ENCODE results near the gene CD82. TPM values are rescaled to one million over a fixed set of nuclear protein-coding genes. Genes with fewer than 3 reads are reported as not detected.

CD82 gene
- total RNA-seq, 1 experiment from 2014 or later, result 30.7 TPM

GRCh38 chr11:44536788-44537516, 28.5 kb upstream of the CD82 start:
- Histone ChIP-seq H3K27me3 (ENCODE audit: insufficient read depth, low read depth) (peaks cover 8% of the 10 kb centered on the region), H3K9me3 (ENCODE audit: insufficient read depth, low read depth) (no peaks in the 10 kb centered on the region), H3K4me1 (replicated peaks; ENCODE audit: insufficient read depth) (no peaks in the 10 kb centered on the region), H4K20me1 (ENCODE audit: insufficient read depth) (no peaks in the 10 kb centered on the region), H3K79me2 (ENCODE audit: low read depth) (no peaks in the 10 kb centered on the region), H2AFZ (no peak overlapping the region), H3K27ac (no peak overlapping the region), H3K9me2 (ENCODE audit: insufficient read depth) (no peaks in the 10 kb centered on the region), H3K36me3 (ENCODE audit: low read depth) (no peaks in the 10 kb centered on the region), H3K4me2 (no peak overlapping the region), H3F3A (ENCODE audit: insufficient read depth, low read depth) (no peaks in the 10 kb centered on the region), H3K4me3 (no peak overlapping the region)
- no peak for TF ChIP-seq EZH2 (IDR thresholded peaks at IDR 0.05; ENCODE audit: low read depth)
- TF ChIP-seq, protein P1, sequence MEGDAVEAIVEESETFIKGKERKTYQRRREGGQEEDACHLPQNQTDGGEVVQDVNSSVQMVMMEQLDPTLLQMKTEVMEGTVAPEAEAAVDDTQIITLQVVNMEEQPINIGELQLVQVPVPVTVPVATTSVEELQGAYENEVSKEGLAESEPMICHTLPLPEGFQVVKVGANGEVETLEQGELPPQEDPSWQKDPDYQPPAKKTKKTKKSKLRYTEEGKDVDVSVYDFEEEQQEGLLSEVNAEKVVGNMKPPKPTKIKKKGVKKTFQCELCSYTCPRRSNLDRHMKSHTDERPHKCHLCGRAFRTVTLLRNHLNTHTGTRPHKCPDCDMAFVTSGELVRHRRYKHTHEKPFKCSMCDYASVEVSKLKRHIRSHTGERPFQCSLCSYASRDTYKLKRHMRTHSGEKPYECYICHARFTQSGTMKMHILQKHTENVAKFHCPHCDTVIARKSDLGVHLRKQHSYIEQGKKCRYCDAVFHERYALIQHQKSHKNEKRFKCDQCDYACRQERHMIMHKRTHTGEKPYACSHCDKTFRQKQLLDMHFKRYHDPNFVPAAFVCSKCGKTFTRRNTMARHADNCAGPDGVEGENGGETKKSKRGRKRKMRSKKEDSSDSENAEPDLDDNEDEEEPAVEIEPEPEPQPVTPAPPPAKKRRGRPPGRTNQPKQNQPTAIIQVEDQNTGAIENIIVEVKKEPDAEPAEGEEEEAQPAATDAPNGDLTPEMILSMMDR (conservative IDR thresholded peaks at IDR 0.05), result no peak
- BruUV-seq (replicated peaks), result no TSS peak
- POLR2A ChIA-PET (ENCODE audit: unreplicated experiment), result interaction anchor here (0.7 kb wide), 1 partner anchor 432 kb away, joined by 5 read pairs; no protein-coding TSS in a partner anchor
- intact Hi-C loops (cut with micrococcal nuclease; ENCODE audit: unreplicated experiment), result loop anchor here (5.0 to 10.0 kb wide), 2 partner anchors 425 to 632 kb away; no protein-coding TSS in a partner anchor
- no peak for DNase-seq
- CTCF ChIA-PET, result no interaction called here

- Histone ChIP-seq H4K20me1 (ENCODE audit: insufficient read depth) (no peaks in the 10 kb centered on the region), H3K27me3 (ENCODE audit: insufficient read depth, low read depth) (peaks cover 8% of the 10 kb centered on the region), H3F3A (ENCODE audit: insufficient read depth, low read depth) (no peaks in the 10 kb centered on the region), H2AFZ (no peak overlapping the region), H3K79me2 (ENCODE audit: low read depth) (no peaks in the 10 kb centered on the region), H3K4me3 (no peak overlapping the region), H3K36me3 (ENCODE audit: low read depth) (no peaks in the 10 kb centered on the region), H3K4me1 (replicated peaks; ENCODE audit: insufficient read depth) (no peaks in the 10 kb centered on the region), H3K9me2 (ENCODE audit: insufficient read depth) (no peaks in the 10 kb centered on the region), H3K27ac (no peak overlapping the region), H3K9me3 (ENCODE audit: insufficient read depth, low read depth) (no peaks in the 10 kb centered on the region), H3K4me2 (no peak overlapping the region)
- POLR2A ChIA-PET (ENCODE audit: unreplicated experiment), result no interaction called here
- BruUV-seq (replicated peaks), result no TSS peak
- TF ChIP-seq, protein P1 (conservative IDR thresholded peaks at IDR 0.05), result no peak
- TF ChIP-seq EZH2 (IDR thresholded peaks at IDR 0.05; ENCODE audit: low read depth), result no peak
- intact Hi-C loops (cut with micrococcal nuclease; ENCODE audit: unreplicated experiment), result loop anchor here (1.0 to 10.0 kb wide), 5 partner anchors 251 to 633 kb away; no protein-coding TSS in a partner anchor
- DNase-seq, result no peak
- CTCF ChIA-PET, result no interaction called here
These were observed 27.8 kb upstream of the CD82 start for GRCh38 chr11:44537679-44538078.

- H3K36me3 ChIP-seq (ENCODE audit: low read depth), result no peaks in the 10 kb centered on the region
- H3K27me3 ChIP-seq (ENCODE audit: insufficient read depth, low read depth), result peaks cover 8% of the 10 kb centered on the region
- H2AFZ ChIP-seq, result no peak overlapping the region
- H4K20me1 ChIP-seq (ENCODE audit: insufficient read depth), result no peaks in the 10 kb centered on the region
- H3K9me3 ChIP-seq (ENCODE audit: insufficient read depth, low read depth), result no peaks in the 10 kb centered on the region
- no peak overlapping the region for H3K4me3 ChIP-seq
- no peak overlapping the region for H3K27ac ChIP-seq
- H3K4me2 ChIP-seq, result no peak overlapping the region
- POLR2A ChIA-PET (ENCODE audit: unreplicated experiment), result no interaction called here
- no peaks in the 10 kb centered on the region for H3K9me2 ChIP-seq (ENCODE audit: insufficient read depth)
- CTCF ChIA-PET, result no interaction called here
- DNase-seq, result peak; percentile 43 to 75
- no peaks in the 10 kb centered on the region for H3K79me2 ChIP-seq (ENCODE audit: low read depth)
- H3K4me1 ChIP-seq (replicated peaks; ENCODE audit: insufficient read depth), result no peaks in the 10 kb centered on the region
- no TSS peak for BruUV-seq (replicated peaks)
- intact Hi-C loops (cut with micrococcal nuclease; ENCODE audit: unreplicated experiment), result loop anchor here (1.0 to 10.0 kb wide), 5 partner anchors 252 to 634 kb away; no protein-coding TSS in a partner anchor
- no peaks in the 10 kb centered on the region for H3F3A ChIP-seq (ENCODE audit: insufficient read depth, low read depth)
- TF ChIP-seq EZH2 (IDR thresholded peaks at IDR 0.05; ENCODE audit: low read depth), result no peak
- TF ChIP-seq, protein P1 (conservative IDR thresholded peaks at IDR 0.05), result peak; percentile 99
These were observed 26.9 kb upstream of the CD82 start for GRCh38 chr11:44538375-44539054.
